NCI-H2081 (cell line): ENCODE results near the gene CEP57L1.
"Not testable (repeated sequence)": the region's sequence is repeated elsewhere in the genome, so short reads cannot be mapped to it uniquely, and the experiment has no call there.

ENCODE experiments used
- DNase-seq, 2 experiments: peaks; one replicate each; lab custom pipeline; 2025; lab: John Stamatoyannopoulos, UW

The CEP57L1 gene

DNA sequence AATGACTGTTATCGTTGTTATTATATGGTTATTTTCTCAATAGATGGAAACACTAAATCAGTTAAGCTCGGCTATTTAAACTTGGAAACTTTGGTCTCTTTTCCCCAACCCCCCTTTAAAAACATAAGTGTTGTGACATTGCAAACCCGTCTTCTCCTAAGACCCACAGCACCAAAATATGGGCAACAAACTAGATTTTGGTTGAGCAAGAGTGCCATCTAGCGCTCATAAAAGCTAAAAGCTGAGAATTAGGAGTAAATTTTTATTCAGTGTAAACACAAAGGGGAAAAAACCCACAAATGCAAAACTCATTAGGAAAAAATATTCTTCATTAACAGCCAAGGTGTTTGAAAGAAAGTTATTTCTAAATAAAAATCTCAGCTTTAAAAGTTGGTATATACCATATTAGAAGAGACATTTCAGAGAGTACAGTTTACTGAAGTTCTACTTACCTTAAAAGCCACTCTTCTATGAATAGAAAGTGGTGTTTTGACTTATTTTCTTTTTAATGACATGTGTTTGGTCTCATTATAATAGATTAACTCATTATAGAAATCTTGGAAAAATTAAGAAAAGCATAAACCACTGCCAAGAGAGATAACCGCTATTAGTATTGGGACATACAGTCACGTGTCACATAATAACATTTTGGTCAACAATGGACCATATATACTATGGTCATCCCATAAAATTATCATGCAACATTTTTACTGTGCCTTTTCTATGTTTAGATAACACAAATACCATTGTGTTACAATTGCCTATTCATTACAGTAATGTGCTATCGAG is 21.8 kb upstream of the CEP57L1 start:
- peak; percentile 42 to 58 for DNase-seq

- no peak for DNase-seq
Observed at GRCh38 chr6:109074133-109074415, 21.2 kb upstream of the CEP57L1 start.

DNA sequence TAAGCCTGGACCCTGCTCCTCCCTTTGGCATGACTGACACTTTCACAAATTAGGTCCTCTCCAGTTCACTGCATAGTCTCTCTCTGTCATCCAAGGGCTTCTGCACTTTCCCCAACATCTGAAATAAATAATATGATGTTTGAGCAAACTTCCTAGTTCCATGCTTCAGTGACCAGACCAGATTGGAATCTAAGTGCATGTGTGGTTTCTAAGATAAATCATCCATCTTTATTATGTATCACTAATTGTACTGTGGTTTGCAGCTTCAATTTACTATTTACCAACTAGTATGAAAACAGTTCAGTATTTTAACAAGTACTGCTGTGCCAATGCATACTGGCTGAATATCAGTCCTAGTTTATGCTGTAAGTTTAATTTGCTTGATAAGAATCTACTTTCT is 19.4 kb upstream of the CEP57L1 start:
- no peak for DNase-seq

DNA sequence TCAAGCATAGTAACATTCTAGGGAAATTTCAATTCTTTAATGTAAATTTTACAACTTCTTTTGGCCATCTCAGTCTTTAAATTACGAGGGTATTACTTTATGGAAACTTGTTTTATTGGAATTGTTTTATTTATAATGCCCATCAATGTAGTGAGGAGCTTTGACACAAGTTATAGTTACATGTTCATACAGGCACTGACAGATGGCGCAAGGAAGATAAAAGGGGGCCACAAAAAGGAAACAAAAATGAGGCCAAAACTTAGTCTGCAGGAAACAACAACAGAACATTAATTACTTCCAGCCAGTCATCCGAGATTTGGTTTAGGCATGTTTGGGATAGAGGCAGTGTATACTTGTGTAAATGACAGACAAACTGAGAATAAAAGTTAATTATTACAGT is 18.9 kb upstream of the CEP57L1 start:
- DNase-seq, result no peak

DNA sequence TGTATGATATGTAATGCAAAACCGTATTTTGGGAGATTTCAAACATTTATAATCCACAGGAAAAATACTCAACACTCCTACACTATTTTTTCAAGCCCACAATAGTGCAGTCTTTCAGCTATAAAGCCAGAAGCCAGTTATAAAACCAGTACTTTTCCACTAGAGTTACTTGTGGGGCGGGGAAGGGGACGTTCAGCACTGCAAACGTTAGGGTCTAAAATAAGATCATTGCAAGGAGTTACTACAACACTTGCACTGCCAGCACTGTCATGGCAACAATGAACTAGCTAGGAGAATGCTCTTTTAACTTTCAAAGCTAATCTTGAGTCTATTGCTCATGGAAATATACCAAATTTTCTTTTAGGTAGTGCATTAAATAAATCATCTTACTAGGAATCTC is 15.3 kb upstream of the CEP57L1 start:
- no peak for DNase-seq

- no peak for DNase-seq
Observed at GRCh38 chr6:109081026-109081425, 14.3 kb upstream of the CEP57L1 start.

GRCh38 chr6:109081516-109082187 is 13.7 kb upstream of the CEP57L1 start:
- DNase-seq, result peak in 1 of 2 experiments; percentile 7

GRCh38 chr6:109082188-109082577 is 13.1 kb upstream of the CEP57L1 start:
- DNase-seq, result no peak

DNA sequence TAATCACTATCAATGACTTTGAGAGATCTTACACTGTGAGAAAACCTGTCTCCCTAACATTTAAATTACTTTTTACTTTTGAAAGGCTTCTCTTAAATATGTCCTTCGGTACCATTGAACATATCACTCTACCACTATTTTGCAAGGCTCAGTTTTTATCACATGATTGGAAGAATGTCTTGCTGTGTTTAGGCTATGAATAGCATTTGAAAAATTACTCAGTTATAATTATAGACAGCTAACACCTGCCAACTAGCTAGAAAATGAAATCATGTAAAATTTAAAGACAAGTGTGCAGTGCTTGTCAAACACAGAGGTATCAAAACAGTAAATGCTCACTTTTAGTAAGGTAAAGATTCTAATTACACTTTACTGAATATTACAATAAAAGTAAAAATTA is 11.7 kb upstream of the CEP57L1 start:
- peak in 1 of 2 experiments; percentile 33 for DNase-seq

- DNase-seq, result not testable (repeated sequence)
Observed at GRCh38 chr6:109084146-109084545, 11.2 kb upstream of the CEP57L1 start.

GRCh38 chr6:109087661-109088264 is 7.5 kb upstream of the CEP57L1 start:
- DNase-seq, result peak; percentile 20 to 46

DNA sequence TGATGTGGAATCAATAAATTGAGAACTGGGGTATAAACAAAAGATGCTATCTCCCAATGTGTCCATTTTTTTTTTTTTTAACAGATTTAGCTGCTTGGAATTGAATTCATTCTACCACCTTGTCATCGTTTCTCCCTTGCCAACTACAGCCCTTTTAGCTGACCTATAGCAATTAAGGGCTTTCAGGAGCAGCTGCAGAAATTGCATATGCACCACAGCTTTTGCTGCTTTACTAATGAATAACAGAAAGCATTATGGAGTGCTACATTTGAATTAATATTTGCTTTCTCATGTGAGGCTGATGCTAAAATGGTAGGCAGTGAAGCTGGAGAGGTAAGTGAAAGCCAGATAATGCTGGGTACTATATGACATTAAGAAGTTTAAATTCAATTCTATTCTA is 6.3 kb upstream of the CEP57L1 start:
- peak in 1 of 2 experiments; percentile 10 for DNase-seq

DNA sequence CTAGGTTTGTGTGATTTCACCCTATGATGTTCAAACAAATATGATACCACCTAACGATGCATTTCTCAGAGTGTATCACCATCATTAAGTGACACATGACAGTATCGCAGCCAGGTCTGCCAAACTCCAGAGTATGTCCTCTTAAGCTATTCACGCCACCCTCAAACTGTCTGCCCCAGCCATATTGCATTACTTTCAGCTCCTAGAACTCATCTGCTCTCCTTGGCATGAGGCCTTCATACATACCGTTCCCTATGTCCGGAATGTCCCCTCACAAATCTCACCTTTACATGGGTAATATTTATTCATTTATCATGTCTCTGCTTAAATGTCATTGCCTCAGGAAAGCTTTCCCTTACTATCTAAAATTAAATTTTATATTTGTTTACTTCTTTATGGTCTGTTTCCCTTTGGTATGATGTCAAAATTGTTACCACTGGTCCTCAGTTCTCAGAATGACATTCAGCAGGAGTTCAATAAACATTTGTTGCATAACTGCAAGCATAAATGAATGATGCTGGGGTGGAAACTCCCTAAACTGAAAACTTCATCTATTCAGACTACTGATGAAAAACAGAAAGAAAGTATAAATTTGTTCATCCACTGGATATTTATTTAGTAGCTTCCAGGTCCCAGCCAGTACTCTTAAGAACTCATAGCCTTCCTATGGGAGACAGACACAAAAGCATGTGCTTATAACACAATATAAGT is 3.8 kb upstream of the CEP57L1 start:
- DNase-seq, result no peak

GRCh38 chr6:109092074-109092473 is 3.2 kb upstream of the CEP57L1 start:
- DNase-seq, result no peak

DNA sequence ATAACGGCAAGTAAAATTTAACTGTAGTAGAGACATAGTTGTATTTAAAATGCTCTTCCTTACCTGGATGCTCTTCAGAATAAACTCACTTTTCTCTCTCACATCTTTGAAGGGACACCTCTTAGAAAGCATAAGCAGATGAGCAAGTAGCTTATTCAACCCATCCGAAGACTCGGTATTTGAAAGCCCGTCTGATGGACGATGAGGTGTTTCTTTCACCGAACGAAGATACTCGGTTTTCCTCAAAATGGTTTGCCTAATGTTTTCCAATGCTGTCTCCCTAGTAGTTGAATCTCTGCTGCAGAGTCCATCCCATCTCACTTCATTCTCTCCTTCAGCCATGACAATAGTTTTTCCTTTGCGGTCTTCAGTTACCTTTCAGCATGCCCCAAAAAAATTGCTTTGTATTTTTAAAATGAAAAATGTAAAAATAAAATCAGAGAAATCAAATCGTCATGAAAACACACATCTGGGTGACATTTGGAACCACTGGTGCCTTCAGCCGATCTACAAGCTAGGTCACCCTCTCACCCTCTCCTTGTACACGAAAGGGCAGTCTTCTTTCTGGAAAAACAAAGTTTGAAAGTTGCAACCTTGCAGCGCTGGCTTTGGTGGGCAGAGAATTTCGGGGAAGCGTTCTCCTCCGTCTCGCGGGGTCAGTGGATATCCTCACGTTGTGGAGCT is 1.4 kb upstream of the CEP57L1 start:
- DNase-seq, result no peak

DNA sequence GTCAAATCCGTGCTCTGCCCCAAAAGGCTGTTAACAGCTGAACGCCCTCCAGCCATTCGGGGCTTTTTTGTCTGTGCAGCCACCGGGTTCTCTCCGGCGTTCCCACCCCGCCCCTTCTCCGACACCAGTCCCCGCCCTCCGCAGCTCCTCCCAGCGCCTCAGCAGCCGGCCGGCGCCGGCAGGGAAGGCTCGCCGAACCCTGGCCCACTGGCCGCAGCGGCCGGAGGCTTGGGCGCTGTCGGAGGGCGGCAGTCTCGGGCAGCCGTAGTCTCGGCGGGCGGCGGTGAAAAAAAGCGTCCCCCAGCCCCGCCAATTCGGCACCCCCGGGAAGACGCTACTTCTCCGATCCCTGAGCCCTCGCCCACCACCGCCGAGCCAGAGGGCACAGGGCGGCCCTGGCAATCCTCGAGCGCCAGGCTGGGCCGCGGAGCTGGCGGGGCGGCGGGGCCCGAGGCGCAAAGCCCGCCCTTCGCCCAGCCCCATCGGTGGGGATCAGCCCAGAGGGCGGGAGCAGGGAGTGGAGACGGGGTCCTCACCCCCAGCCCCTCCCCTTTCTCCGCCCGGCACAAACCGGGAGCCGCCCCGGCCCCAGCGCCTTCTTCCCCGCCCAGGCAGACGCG is 781 bp upstream of the CEP57L1 start, which contains the start of gene SESN1:
SESN1 (minus strand) TSS at position 431 of the 620 bp plus-strand sequence. CDS start 773 bp downstream, outside the sequence.
- peak; percentile 27 to 52 for DNase-seq

GRCh38 chr6:109095835-109096084 is 453 bp downstream of the CEP57L1 start:
- no peak for DNase-seq

DNA sequence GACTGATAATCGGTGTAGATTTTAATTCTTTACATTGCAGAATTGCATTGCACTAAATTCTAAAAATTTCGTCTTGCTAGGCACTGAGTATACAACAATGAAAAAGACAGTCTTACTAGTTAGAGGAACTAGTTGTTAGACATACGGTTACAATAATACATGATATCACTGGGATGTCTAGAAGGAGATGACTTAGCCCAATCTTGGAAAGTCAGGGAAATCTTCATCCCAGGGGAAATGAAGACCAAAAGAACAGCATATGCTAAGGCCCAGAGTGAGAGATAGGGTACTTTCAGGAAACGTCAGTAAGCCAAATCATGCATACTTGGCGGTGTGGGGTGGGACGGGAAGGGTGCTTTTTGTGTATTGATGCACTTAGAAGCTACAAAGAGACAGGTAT is 901 bp downstream of the CEP57L1 start:
- no peak for DNase-seq

DNA sequence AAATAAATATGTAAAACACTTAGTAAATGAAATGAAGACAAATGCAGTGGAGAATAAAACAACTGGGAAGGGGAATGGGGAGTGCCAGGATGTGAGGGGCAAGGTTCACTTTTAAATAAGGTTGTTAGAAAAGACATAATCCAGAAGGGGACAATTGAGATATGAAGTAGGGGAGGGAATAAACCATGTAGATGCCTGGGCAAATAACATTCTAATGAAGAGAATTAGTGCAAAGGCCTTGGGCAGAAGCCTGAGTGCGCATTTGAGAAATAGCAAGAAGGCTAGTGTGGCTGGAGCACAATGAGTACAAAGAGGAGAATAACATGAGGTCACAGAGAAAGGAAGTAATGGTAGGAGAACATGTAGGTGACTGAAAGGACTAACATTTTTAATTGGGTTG is 2.4 kb downstream of the CEP57L1 start:
- DNase-seq, result no peak

DNA sequence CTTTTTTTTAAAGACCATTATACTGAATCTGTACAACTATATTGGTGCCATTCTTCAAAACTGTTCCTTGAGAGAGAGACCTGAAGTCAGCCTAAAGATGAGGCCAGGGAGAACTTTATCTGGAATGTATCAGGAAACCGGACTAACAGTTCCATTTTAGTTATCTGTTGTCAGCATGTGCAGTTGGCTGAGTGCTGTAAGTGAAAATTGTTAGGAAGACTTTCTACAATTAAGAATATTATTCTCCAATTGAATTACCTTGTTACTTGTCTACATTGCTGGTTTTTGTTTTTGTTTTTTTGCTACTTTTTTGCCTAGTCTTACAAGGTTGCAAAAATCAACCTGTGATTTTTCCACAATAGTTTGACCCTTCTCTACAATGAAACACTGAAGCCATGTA is 7.5 kb downstream of the CEP57L1 start:
- DNase-seq, result no peak

DNA sequence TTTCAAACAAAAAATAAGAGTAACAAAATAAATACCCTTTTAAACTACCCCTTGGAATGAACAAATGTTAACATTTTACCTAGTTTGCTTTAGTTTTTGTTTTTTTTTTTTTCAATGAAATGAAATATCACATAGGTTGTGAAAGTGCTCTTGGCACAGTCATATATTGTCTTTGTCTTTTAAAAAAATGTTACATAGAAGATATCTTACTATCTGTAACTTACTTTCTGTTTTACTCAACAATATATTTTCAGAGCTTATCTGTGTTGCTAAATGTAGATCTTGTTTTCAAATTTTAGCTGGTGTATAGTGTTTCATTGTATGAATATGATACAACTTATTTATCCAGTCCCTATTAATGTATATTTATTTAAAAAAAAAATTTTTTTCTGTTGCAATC is 8.6 kb downstream of the CEP57L1 start:
- no peak for DNase-seq

- DNase-seq, result no peak
Observed at GRCh38 chr6:109104512-109104911, 9.2 kb downstream of the CEP57L1 start.
